HepG2 (cell line): ENCODE data around the gene GANC. TPM values are rescaled to one million over a fixed set of nuclear protein-coding genes. Genes with fewer than 3 reads are reported as not detected.

Experiments
- BRF2 ChIP-seq: sonication (generic); formaldehyde crosslinking; IDR thresholded peaks from 2 replicates; pipeline ENCODE4 v1.8.1; 2022; ENCODE audit warnings: mild to moderate bottlenecking, missing genetic modification reagents
- FOXA1 ChIP-seq, 2 experiments: fragments of 450-650 bp in 1 of 2; sonication (generic) in 1 of 2; formaldehyde crosslinking in 1 of 2; IDR thresholded peaks; 2 replicates each; pipeline versions ENCODE4 v1.4.0 to v1.6.1; 2016 to 2020; ENCODE audit warnings: missing genetic modification reagents in 1 of 2
- HNF1A ChIP-seq, 2 experiments: sonication (generic) in 1 of 2; formaldehyde crosslinking in 1 of 2; IDR thresholded peaks; 2 replicates each; pipeline versions ENCODE4 v1.4.0 to v1.6.1; 2016 to 2020; ENCODE audit warnings: borderline replicate concordance in 1 of 2, low read depth in 1 of 2, mild to moderate bottlenecking in 1 of 2, missing genetic modification reagents in 1 of 2
- JARID2 ChIP-seq: sonication (generic); formaldehyde crosslinking; IDR thresholded peaks from 2 replicates; pipeline ENCODE4 v1.8.1; 2023; ENCODE audit warnings: missing genetic modification reagents, inconsistent platforms; ENCODE audit not compliant: insufficient replicate concordance
- KLF12 ChIP-seq: sonication (generic); formaldehyde crosslinking; IDR thresholded peaks from 2 replicates; pipeline ENCODE4 v1.4.0; 2020; ENCODE audit warnings: missing genetic modification reagents, borderline replicate concordance
- MAFF ChIP-seq: IDR thresholded peaks from 2 replicates; pipeline ENCODE4 v1.6.1; 2011; ENCODE audit warnings: low read depth, low read length, improper control_type of control experiment
- MEF2D ChIP-seq: sonication (generic); formaldehyde crosslinking; IDR thresholded peaks from 2 replicates; pipeline ENCODE4 v1.5.1; 2020; ENCODE audit warnings: mild to moderate bottlenecking, missing genetic modification reagents
- NFE2 ChIP-seq: sonication (generic); formaldehyde crosslinking; IDR thresholded peaks from 2 replicates; pipeline ENCODE4 v1.4.0; 2020; ENCODE audit warnings: missing genetic modification reagents
- PRDM10 ChIP-seq: sonication (generic); formaldehyde crosslinking; IDR thresholded peaks from 2 replicates; pipeline ENCODE4 v1.4.0; 2020; ENCODE audit warnings: low read depth, missing genetic modification reagents
- RFX1 ChIP-seq: fragments of 450-650 bp; IDR thresholded peaks from 2 replicates; pipeline ENCODE4 v1.6.1; 2017
- SUZ12 ChIP-seq: fragments of 150-350 bp; IDR thresholded peaks from 2 replicates; pipeline ENCODE4 v1.6.1; 2014; ENCODE audit warnings: low read depth, low read length
- ZBTB42 ChIP-seq: sonication (generic); formaldehyde crosslinking; IDR thresholded peaks from 2 replicates; pipeline ENCODE4 v1.5.0; 2020; ENCODE audit warnings: mild to moderate bottlenecking, missing genetic modification reagents
- ZBTB43 ChIP-seq: sonication (generic); formaldehyde crosslinking; conservative IDR thresholded peaks from 2 replicates; pipeline ENCODE4 v1.4.0; 2020; ENCODE audit warnings: missing genetic modification reagents
- ZKSCAN5 ChIP-seq: sonication (generic); formaldehyde crosslinking; IDR thresholded peaks from 2 replicates; pipeline ENCODE4 v1.5.1; 2020; ENCODE audit warnings: mild to moderate bottlenecking, missing genetic modification reagents
- ZNF552 ChIP-seq: sonication (generic); formaldehyde crosslinking; IDR thresholded peaks from 2 replicates; pipeline ENCODE4 v1.9.0; 2022; ENCODE audit warnings: missing genetic modification reagents, mild to moderate bottlenecking, borderline replicate concordance
- ZNF781 ChIP-seq: sonication (generic); formaldehyde crosslinking; IDR thresholded peaks from 2 replicates; pipeline ENCODE4 v1.5.1; 2020; ENCODE audit warnings: borderline replicate concordance, mild to moderate bottlenecking, missing genetic modification reagents; ENCODE audit errors: not compliant biosample characterization
- ZSCAN12 ChIP-seq: sonication (generic); formaldehyde crosslinking; IDR thresholded peaks from 2 replicates; pipeline ENCODE4 v1.9.0; 2021; ENCODE audit warnings: mild to moderate bottlenecking, missing genetic modification reagents
- polyA plus RNA-seq, 8 experiments: library from polyadenylated mRNA; depleted of rRNA in 3 of 8; stranded (reverse) in 7 of 8; unstranded in 1 of 8; fragments of >200 nt; fragmentation: Illumina TruSeq in 4 of 8; extraction: Trizol in 4 of 8; gene quantifications; 2 replicates each; pipeline versions ENCODE4 v1.2.1 to v1.2.3, GENCODE V29; 2011 to 2016; ENCODE audit warnings: low read depth in 4 of 8, missing spikeins in 1 of 8, mixed read lengths in 1 of 8; ENCODE audit not compliant: insufficient read depth in 1 of 8
- total RNA-seq, 5 experiments: library from RNA; depleted of rRNA; stranded (reverse); fragments of >200 nt; fragmentation: Illumina TruSeq; extraction: Trizol; gene quantifications; 2 replicates each; pipeline ENCODE4 v1.2.3, GENCODE V29; 2016; ENCODE audit warnings: low read depth in 1 of 5

Gene GANC
- total and polyA plus RNA-seq, 2 of the 13 experiments (the other 11 are each of a cell fraction or from before 2014, with no cell fraction given), result 17.0 to 21.0 TPM

- TF ChIP-seq HNF1A (IDR thresholded peaks at IDR 0.05; ENCODE audit: low read depth) (0 out of 2 replicates have a peak, but pooled peaks have one; percentile 23), HNF1A (CRISPR knock-in tag; IDR thresholded peaks at IDR 0.05; ENCODE audit: borderline replicate concordance) (peak; percentile 69), JARID2 (CRISPR knock-in tag) (peak; percentile 69), ZBTB43 (CRISPR knock-in tag) (no peak; the same call in 1 of the 2 replicates), FOXA1 (IDR thresholded peaks at IDR 0.05) (no peak), FOXA1 (CRISPR knock-in tag; IDR thresholded peaks at IDR 0.05) (peak; percentile 73), SUZ12 (no peak), MEF2D (CRISPR knock-in tag) (peak; percentile 83; the same call in 1 of the 2 replicates), ZBTB42 (CRISPR knock-in tag) (0 out of 2 replicates have a peak, but pooled peaks have one; percentile 37), BRF2 (peak; percentile 94; the same call in 1 of the 2 replicates), RFX1 (no peak), KLF12 (CRISPR knock-in tag) (peak; percentile 83), ZKSCAN5 (no peak), ZSCAN12 (CRISPR knock-in tag) (peak; percentile 29; the same call in 1 of the 2 replicates), ZNF781 (no peak), PRDM10 (peak; percentile 85), ZNF552 (CRISPR knock-in tag) (peak; percentile 31; the same call in 1 of the 2 replicates), MAFF (peak; percentile 15; the same call in 1 of the 2 replicates), NFE2 (CRISPR knock-in tag) (no peak)
These were observed at the start of gene GANC, which contains the start of gene TMEM87A (continued) for GRCh38 chr15:42272939-42273899.
